SK-N-MC (cell line): Measurements from ENCODE around the gene CCDC92B.

ENCODE experiments used
- EZH2 ChIP-seq: fragments of 200-600 bp; sonication (generic); IDR thresholded peaks from one replicate; pipeline ENCODE4 v1.6.1; 2017; ENCODE audit warnings: antibody characterized with exemption
- FOXP2 ChIP-seq: optimal IDR thresholded peaks from 2 replicates; pipeline ENCODE3; 2011; ENCODE audit warnings: mild to moderate bottlenecking, moderate library complexity; ENCODE audit not compliant: insufficient read depth; ENCODE audit errors: extremely low read length, control extremely low read depth
- POLR2AphosphoS5 ChIP-seq: IDR thresholded peaks from 2 replicates; pipeline ENCODE4 v1.6.1; 2012; ENCODE audit warnings: mild to moderate bottlenecking, low read depth, low read length, borderline replicate concordance

DNA sequence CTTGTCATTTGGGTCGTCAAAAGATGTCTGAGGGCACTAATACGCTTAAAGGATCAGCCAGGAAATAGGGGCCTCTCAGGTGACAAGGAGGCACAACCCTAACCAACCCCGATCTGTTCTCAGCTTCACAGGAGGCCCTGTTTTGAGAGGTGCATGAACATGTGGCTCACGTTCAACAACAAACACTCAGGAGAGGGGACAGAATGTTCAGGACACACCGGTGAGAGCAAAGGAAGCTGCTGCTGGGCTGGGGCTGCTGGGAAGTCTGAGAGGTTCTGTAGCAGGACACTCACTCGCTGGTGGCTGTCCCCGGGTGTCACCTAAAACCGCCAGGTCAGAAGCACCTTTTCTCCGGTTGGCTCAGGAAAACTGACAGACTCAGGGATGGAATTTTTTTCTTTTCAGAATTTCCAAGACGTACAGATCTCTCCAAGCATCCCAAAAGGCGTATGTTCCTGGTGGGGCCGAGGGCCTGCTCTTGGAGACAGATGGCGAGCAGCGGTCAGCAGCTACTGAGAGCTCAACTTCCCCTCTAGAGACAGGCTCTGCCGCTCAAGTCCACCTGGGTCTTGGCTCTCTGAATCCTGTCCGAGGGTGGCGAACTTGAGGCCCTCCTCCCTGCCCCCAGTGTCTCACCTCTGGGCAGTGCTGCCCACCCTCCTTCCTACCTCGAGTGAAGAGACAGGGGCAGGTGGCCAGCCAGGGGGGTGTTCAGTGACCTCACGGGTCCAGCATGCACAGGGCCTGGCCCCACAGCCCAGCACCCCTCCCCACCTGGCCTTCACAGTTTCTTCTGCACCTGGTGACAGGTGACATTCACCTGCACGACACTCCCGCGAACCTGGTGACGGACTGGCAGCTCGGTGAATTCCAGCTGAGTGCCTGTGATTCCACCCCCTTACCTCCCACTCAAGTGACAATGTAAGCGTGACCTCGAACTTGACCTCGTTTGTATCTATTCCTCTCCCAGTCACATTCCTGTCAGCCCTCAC, 60.8 kb downstream of the CCDC92B start:
- no peak for TF ChIP-seq EZH2
- TF ChIP-seq POLR2AphosphoS5 = peak; percentile 31; the same call in 1 of the 2 replicates
- TF ChIP-seq FOXP2 = no peak
